Posterior vena cava (tissue), 2 donors: Measurements from ENCODE around the gene AGO1. TPM values are rescaled to one million over a fixed set of nuclear protein-coding genes. Genes with fewer than 3 reads are reported as not detected.

Experiments used
- DNase-seq: peaks from one replicate; pipeline ENCODE4 v3.0.0-alpha.2; 2020; ENCODE audit warnings: low spot score
- intact Hi-C, 2 donors: fragments of 100-400 bp; cut with DNase I; formaldehyde crosslinking; loops; one replicate each; pipeline versions ENCODE4 v1.14.1 to v1.14.2; 2022 to 2023
- long read RNA-seq, 2 donors: library from polyadenylated mRNA; unstranded; transcript quantifications; one replicate each; pipeline ENCODE4 v2.0.0, GENCODE V29; 2020 to 2021
- total RNA-seq, 2 donors: library from RNA; stranded (reverse); fragmentation: NEBNext Ultra II Directional; extraction: Animal tissue kit (Norgen Biotek cat#: 25700); gene quantifications; one replicate each; pipeline ENCODE4 v1.2.1, GENCODE V29; 2021
- donor health status: DM: yes; HTN: yes; CAD: no.
- donor health status: DM: yes; HTN: yes; CAD: no.

Gene AGO1
- 10 to 100 TPM; 25.3 to 27.9 TPM for total RNA-seq
- long read RNA-seq, donor 1, full-length matches to known transcripts, result 1 of 6 reads
- long read RNA-seq, donor 1, partial matches to known transcripts, result 0 of 6 reads
- long read RNA-seq, donor 1, other reads (novel, unspliced or antisense), result 5 of 6 reads
- long read RNA-seq, donor 2, partial matches to known transcripts, result 0 of 4 reads
- long read RNA-seq, donor 2, other reads (novel, unspliced or antisense), result 4 of 4 reads

- peak; percentile 98 for DNase-seq
- intact Hi-C loops, result loop anchor here in 1 of 2 donors (10.0 kb wide), 1 partner anchor 92 kb away; no protein-coding TSS in a partner anchor
Observed at GRCh38 chr1:35882945-35883634, at the start of gene AGO1. Gene AGO1 (plus strand): TSS chr1:35883209. CDS start chr1:35883422, 213 bp downstream.

- intact Hi-C loops, result no loop called here
- DNase-seq, result no peak
Observed at GRCh38 chr1:35833395-35833794, 49.6 kb upstream of the AGO1 start.

DNA sequence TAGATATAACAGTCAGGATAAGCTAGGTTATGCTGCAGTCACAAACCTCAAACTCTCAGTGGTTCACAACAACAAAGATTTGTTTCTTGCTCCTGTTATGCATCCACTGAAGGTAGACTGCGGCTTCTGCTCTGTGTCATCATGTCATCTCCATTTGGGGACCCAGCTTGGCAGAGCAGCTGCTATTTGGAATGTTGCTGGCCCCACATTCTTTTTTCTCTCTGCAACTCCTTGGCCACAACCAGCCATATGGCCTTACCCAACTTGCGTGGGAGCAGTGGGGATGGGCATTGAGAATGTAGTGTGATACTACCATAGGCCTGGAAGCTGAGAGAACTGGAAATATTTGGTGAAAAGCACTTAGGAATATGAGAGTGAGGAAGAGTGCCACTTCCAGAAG, 48.8 kb upstream of the AGO1 start:
- DNase-seq, result no peak
- intact Hi-C loops, result no loop called here

- intact Hi-C loops, result no loop called here
- no peak for DNase-seq
Observed at GRCh38 chr1:35835398-35835797, 47.6 kb upstream of the AGO1 start.

GRCh38 chr1:35836734-35837133, 46.3 kb upstream of the AGO1 start:
- DNase-seq, result no peak
- intact Hi-C loops, result no loop called here

- intact Hi-C loops, result no loop called here
- DNase-seq, result no peak
Observed at GRCh38 chr1:35838693-35839245, 44.2 kb upstream of the AGO1 start.

GRCh38 chr1:35844826-35845225, 38.2 kb upstream of the AGO1 start:
- DNase-seq, result no peak
- intact Hi-C loops, result no loop called here

GRCh38 chr1:35845766-35846165, 37.2 kb upstream of the AGO1 start:
- intact Hi-C loops, result no loop called here

DNA sequence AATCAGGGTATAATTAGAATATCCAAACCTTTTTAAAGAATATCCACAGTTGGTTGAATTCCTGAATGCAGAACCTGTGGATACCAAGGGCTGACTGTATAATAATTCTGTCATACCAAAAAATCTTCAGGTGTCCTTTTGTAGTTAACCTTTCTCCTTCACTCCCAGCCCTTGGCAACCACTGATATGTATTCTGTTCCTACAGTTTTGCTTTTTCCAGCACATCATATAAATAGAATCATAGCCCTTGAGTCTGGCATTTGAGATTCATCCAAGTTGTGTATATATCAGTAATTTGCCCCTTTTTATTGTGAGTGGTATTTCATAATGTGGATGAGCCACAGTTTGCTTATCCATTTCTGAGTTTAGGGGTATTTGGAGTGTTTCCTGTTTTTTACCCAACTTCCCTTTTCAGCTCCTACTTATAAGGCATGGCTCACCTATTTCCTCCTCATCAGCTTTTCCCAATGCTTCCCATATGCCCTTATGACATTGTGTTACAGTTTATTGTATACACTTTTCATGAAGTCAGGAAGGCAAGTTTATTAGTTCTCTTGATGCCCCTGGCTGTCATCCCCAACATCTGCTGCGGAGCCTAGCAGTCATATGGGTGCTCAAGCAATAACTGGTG, 35.0 kb upstream of the AGO1 start:
- intact Hi-C loops, result no loop called here
- no peak for DNase-seq

More at GRCh38 chr1:35845766-35846165, 37.2 kb upstream of the AGO1 start:
- no peak for DNase-seq

DNA sequence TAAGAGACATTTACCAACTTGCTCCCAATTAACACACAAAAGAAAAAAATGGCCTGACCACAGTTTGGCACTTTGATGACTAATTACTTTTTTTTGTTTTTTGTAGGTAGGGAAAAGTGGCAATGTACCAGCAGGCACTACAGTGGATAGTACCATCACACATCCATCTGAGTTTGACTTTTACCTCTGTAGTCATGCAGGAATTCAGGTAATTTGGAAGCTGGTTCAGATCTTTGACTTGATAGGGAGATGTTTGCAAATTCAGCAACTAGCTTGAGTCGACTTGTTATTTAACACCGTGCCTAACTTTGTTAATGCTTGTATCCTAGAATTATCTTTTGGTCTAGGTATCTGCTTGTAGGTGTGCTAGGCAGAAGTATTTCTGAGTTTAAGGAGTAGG, 33.0 kb upstream of the AGO1 start:
- intact Hi-C loops, result no loop called here
- no peak for DNase-seq

- intact Hi-C loops, result no loop called here
- DNase-seq, result no peak
Observed at GRCh38 chr1:35850716-35851115, 32.3 kb upstream of the AGO1 start.

DNA sequence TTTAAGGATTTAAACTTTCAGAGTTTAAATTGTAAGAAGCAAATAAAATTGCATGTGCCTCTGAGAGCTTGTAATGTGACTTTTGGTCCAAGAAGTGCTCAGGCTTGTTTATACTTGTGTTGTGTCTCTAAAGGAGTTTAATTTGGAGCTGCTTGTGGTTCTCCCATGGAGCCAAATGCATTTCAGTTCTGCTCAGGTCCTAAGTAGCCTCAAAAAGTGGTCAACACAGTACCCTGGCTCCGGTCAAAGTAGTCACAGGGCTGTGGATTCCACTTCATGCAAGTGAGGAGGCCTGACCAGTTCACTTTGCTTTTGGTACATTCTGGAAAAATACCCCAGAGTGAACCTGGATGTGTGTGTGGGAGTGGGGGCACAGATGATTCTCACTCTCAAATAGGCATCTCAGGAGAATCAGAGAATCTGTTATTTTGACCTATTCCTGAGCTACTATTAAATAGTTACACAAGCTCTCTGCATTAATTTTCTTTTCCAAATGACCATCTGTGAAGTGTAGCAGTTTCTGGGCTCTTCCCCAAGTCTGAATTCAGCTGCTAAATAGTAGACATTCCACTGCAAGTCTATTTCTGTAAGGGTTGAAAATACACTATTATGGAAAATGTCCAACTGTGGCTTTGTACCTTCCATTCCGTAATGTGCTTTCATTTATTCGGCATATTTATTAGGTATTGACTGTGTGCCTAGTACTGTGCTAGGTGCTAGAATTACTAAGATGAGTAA, 31.7 kb upstream of the AGO1 start:
- DNase-seq, result no peak
- intact Hi-C loops, result no loop called here

GRCh38 chr1:35852241-35852640, 30.8 kb upstream of the AGO1 start:
- DNase-seq, result no peak
- intact Hi-C loops, result no loop called here

DNA sequence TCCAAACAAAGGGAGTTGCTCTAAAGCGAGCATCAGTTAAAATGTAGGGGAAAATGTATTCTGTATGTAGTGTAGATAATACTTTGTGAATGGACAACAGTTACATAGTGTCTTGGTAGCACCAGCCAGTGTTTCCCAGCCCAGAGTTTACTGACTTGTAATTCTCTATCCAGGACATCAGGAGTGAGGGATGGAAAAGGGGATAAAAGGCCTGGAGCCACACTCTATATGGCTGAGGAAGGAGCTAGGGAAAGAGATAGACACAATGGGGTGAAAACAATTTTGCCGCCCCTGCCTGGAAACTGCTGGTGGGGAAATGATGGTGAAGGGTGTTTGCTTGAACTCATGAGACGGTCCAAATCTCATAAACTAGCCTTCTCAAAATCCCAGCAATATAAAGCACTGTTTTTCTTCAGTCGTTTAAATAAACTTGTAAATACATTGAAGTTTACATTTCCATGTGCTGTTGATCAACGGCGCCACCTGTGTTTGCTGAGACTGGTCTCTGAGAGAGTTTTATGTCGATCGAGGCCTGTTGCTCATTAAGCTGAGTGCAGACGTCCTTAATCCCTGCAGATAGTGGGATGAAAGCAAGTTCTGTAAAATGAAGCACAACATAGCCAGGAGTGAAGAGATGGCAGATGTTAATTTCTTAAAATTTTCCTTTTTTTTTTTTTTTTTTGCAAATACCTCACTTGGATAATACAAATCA, 27.9 kb upstream of the AGO1 start:
- no peak for DNase-seq
- intact Hi-C loops, result no loop called here

- intact Hi-C loops, result no loop called here
- DNase-seq, result no peak
Observed at GRCh38 chr1:35856964-35857363, 26.0 kb upstream of the AGO1 start.

GRCh38 chr1:35857830-35858229, 25.2 kb upstream of the AGO1 start:
- intact Hi-C loops, result no loop called here
- DNase-seq, result no peak

GRCh38 chr1:35860696-35861095, 22.3 kb upstream of the AGO1 start:
- intact Hi-C loops, result no loop called here
- no peak for DNase-seq

DNA sequence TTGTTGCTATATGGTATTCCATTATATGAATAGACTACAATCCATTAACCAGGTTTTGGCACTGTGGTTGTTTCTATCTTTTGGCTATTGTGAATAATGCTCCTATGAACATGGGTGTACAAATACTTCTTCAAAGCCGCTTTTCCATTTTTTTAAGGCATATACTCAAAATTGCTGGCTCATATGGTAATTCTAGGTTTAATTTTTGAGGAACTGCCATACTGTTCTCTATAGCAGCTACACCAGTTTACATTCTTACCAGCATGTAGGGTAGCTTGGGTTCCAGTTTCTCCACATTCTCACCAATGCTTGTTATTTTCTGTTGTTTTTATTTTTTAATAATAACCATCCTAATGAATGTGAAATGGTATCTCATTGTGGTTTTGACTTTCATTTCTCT, 19.9 kb upstream of the AGO1 start:
- DNase-seq, result no peak
- intact Hi-C loops, result no loop called here
